ENCODE results near the gene UFL1. TPM values are rescaled to one million over a fixed set of nuclear protein-coding genes. Genes with fewer than 3 reads are reported as not detected.

The UFL1 gene
- total RNA-seq, 2 donors from 2014 or later = 21.2 to 32.5 TPM

GRCh38 chr6:96522465-96523009 lies 931 bp downstream of the UFL1 start:
- H3K27me3 ChIP-seq (replicated peaks; ENCODE audit: insufficient read depth) = no peaks in the 10 kb centered on the region
- no peaks in the 10 kb centered on the region for H3K9me3 ChIP-seq
- peak overlapping the region; percentile 93 to 94 for H3K27ac ChIP-seq
- no peaks in the 10 kb centered on the region for H3K36me3 ChIP-seq
- TF ChIP-seq POLR2AphosphoS5 (IDR thresholded peaks at IDR 0.05) = no peak
- TF ChIP-seq CTCF (IDR thresholded peaks at IDR 0.05) = no peak
- TF ChIP-seq POLR2A (IDR thresholded peaks at IDR 0.05) = no peak
- DNase-seq (ENCODE audit: low spot score) = no peak
- WGBS = 3% methylated on average over 5 of the region's 5 CpGs
- H3K4me3 ChIP-seq = peak overlapping the region; percentile 83 to 85
- H3K4me1 ChIP-seq (replicated peaks) = peaks cover 2% of the 10 kb centered on the region
- intact Hi-C loops (cut with DNase I) = no loop called here

DNA sequence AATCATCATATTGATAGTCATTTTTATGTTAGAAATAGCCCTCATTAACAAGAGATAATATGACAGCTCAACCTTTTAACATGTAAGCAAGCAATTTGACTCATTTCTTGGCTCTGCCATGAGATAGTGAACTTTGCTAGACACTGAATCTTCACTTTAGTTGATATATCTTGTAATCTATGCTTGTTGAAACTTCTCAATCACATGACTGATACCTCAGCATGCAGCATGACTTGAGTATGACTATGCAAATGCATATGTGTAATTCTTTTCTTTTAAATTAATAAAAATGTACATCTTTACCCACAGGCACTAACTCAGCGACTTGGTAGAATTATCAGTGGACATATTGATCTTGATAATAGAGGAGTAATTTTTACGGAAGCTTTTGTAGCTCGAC lies 6.6 kb downstream of the UFL1 start:
- H3K27ac ChIP-seq = no peak overlapping the region
- no peaks in the 10 kb centered on the region for H3K27me3 ChIP-seq (replicated peaks; ENCODE audit: insufficient read depth)
- 99% methylated on average over 3 of the region's 3 CpGs for WGBS
- intact Hi-C loops (cut with DNase I) = no loop called here
- peaks cover 0 to 8% of the 10 kb centered on the region in 2 donors for H3K36me3 ChIP-seq
- TF ChIP-seq POLR2AphosphoS5 (IDR thresholded peaks at IDR 0.05) (no peak), CTCF (IDR thresholded peaks at IDR 0.05) (no peak), POLR2A (IDR thresholded peaks at IDR 0.05) (no peak)
- H3K4me3 ChIP-seq = no peak overlapping the region
- H3K9me3 ChIP-seq = no peaks in the 10 kb centered on the region
- DNase-seq (ENCODE audit: low spot score) = no peak
- H3K4me1 ChIP-seq (replicated peaks) = no peaks in the 10 kb centered on the region

DNA sequence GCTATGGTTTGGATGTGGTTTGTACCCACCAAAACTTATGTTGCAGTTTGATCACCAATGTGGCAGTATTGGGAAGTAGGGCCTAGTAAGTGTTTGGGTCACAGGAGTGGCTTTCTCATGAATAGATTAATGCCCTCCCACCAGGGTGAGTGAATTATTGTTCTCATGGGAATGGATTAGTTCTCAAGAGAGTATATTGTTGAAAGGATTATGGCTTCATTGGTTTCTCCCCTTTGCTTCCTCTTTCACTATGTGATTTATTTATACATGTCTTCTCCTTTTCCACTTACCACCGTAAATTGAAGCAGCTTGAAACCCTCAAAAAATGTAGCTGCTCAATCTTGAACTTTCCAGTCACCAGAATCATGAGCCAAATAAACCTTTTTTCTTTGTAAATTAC lies 10.8 kb downstream of the UFL1 start:
- Histone ChIP-seq H3K36me3 (peaks cover 0 to 8% of the 10 kb centered on the region in 2 donors), H3K4me1 (replicated peaks) (no peaks in the 10 kb centered on the region), H3K27ac (no peak overlapping the region), H3K27me3 (replicated peaks; ENCODE audit: insufficient read depth) (no peaks in the 10 kb centered on the region), H3K4me3 (no peak overlapping the region), H3K9me3 (no peaks in the 10 kb centered on the region)
- no peak for TF ChIP-seq POLR2AphosphoS5 (IDR thresholded peaks at IDR 0.05)
- TF ChIP-seq CTCF (IDR thresholded peaks at IDR 0.05) = no peak
- no peak for TF ChIP-seq POLR2A (IDR thresholded peaks at IDR 0.05)
- 74% methylated on average over 1 of the region's 1 CpG for WGBS
- no peak for DNase-seq (ENCODE audit: low spot score)
- intact Hi-C loops (cut with DNase I) = no loop called here

- Histone ChIP-seq H3K27ac (no peak overlapping the region), H3K36me3 (no peaks in the 10 kb centered on the region), H3K4me3 (no peak overlapping the region), H3K27me3 (replicated peaks; ENCODE audit: insufficient read depth) (no peaks in the 10 kb centered on the region), H3K4me1 (replicated peaks) (no peaks in the 10 kb centered on the region), H3K9me3 (no peaks in the 10 kb centered on the region)
- intact Hi-C loops (cut with DNase I) = no loop called here
- WGBS = 45% methylated on average over 5 of the region's 5 CpGs
- no peak for DNase-seq (ENCODE audit: low spot score)
- TF ChIP-seq POLR2A (IDR thresholded peaks at IDR 0.05) = no peak
- no peak for TF ChIP-seq CTCF (IDR thresholded peaks at IDR 0.05)
- TF ChIP-seq POLR2AphosphoS5 (IDR thresholded peaks at IDR 0.05) = no peak
Observed at GRCh38 chr6:96537726-96538125, 16.1 kb downstream of the UFL1 start.

GRCh38 chr6:96542702-96543101 lies 21.1 kb downstream of the UFL1 start:
- H3K36me3 ChIP-seq = no peaks in the 10 kb centered on the region
- H3K4me3 ChIP-seq = no peak overlapping the region
- H3K4me1 ChIP-seq (replicated peaks) = no peaks in the 10 kb centered on the region
- H3K9me3 ChIP-seq = no peaks in the 10 kb centered on the region
- no peaks in the 10 kb centered on the region for H3K27me3 ChIP-seq (replicated peaks; ENCODE audit: insufficient read depth)
- intact Hi-C loops (cut with DNase I) = no loop called here
- DNase-seq (ENCODE audit: low spot score) = no peak
- TF ChIP-seq POLR2A (IDR thresholded peaks at IDR 0.05) = no peak
- TF ChIP-seq POLR2AphosphoS5 (IDR thresholded peaks at IDR 0.05) = no peak
- TF ChIP-seq CTCF (IDR thresholded peaks at IDR 0.05) = no peak
- no peak overlapping the region for H3K27ac ChIP-seq

Measured in prostate gland (tissue), 2 donors.